HEK293 (cell line): ENCODE results near the gene MATN1.

Source experiments
- CTCF ChIA-PET: fragments of 350-600 bp; formaldehyde crosslinking; extraction: SDS; loops from one replicate; lab custom pipeline; 2021; ENCODE audit warnings: antibody characterized with exemption; lab: Yijun Ruan, JAX
- POLR2A ChIA-PET: fragments of 300-600 bp; formaldehyde crosslinking; extraction: SDS; loops from one replicate; lab custom pipeline; 2020; ENCODE audit warnings: antibody characterized with exemption, inconsistent platforms; lab: Yijun Ruan, JAX
- H3K27ac ChIP-seq: fragments of 200-500 bp; sonication (Bioruptor generic); 2 replicates; pipeline ENCODE4 v1.5.1; 2014; ENCODE audit warnings: low read depth, low read length, control low read depth, inconsistent platforms; ENCODE audit errors: extremely low read depth
- H3K36me3 ChIP-seq, 2 experiments: fragments of 200-500 bp in 1 of 2; sonication (Bioruptor generic) in 1 of 2; 1 replicate in 1 of 2; 2 replicates in 1 of 2; pipeline ENCODE4 v1.5.1; 2014 to 2017; ENCODE audit warnings: inconsistent platforms in 2 of 2, low read length in 2 of 2; ENCODE audit not compliant: control insufficient read depth in 2 of 2, insufficient read depth in 1 of 2
- H3K4me1 ChIP-seq: fragments of 200-500 bp; sonication (Bioruptor generic); 2 replicates; pipeline ENCODE4 v1.5.1; 2014; ENCODE audit warnings: mild to moderate bottlenecking, low read length, inconsistent platforms; ENCODE audit not compliant: control insufficient read depth, insufficient read depth
- H3K4me3 ChIP-seq: 2 replicates; pipeline ENCODE4 v1.5.1; 2011; ENCODE audit warnings: low read depth, mild to moderate bottlenecking, control low read depth, low read length, moderate library complexity
- H3K9me3 ChIP-seq: fragments of 200-500 bp; sonication (Bioruptor generic); 2 replicates; pipeline ENCODE4 v1.5.1; 2014; ENCODE audit warnings: low read depth, low read length, inconsistent platforms; ENCODE audit not compliant: control insufficient read depth, insufficient read depth
- GFI1B ChIP-seq: fragments of 450-650 bp; formaldehyde crosslinking; IDR thresholded peaks from 2 replicates; pipeline ENCODE4 v1.5.1; 2016; ENCODE audit warnings: missing biosample characterization, missing genetic modification characterization
- GLIS2 ChIP-seq: fragments of 450-650 bp; formaldehyde crosslinking; IDR thresholded peaks from 2 replicates; pipeline ENCODE4 v1.5.1; 2016; ENCODE audit warnings: missing biosample characterization, missing genetic modification characterization
- KLF10 ChIP-seq: fragments of 450-650 bp; IDR thresholded peaks from 2 replicates; pipeline ENCODE4 v1.5.1; 2018; ENCODE audit warnings: missing biosample characterization, mild to moderate bottlenecking, missing genetic modification characterization
- KLF16 ChIP-seq: fragments of 450-650 bp; formaldehyde crosslinking; IDR thresholded peaks from 2 replicates; pipeline ENCODE4 v1.5.1; 2017; ENCODE audit warnings: missing biosample characterization, missing genetic modification characterization
- KLF7 ChIP-seq: fragments of 450-650 bp; formaldehyde crosslinking; IDR thresholded peaks from 2 replicates; pipeline ENCODE4 v1.5.1; 2016; ENCODE audit warnings: missing biosample characterization, missing genetic modification characterization, borderline replicate concordance
- PRDM10 ChIP-seq: fragments of 450-650 bp; formaldehyde crosslinking; IDR thresholded peaks from 2 replicates; pipeline ENCODE4 v1.5.1; 2016; ENCODE audit warnings: missing biosample characterization, missing genetic modification characterization
- SP3 ChIP-seq: fragments of 450-650 bp; formaldehyde crosslinking; IDR thresholded peaks from 2 replicates; pipeline ENCODE4 v1.5.1; 2016; ENCODE audit warnings: missing biosample characterization, missing genetic modification characterization
- SP7 ChIP-seq: fragments of 450-650 bp; formaldehyde crosslinking; IDR thresholded peaks from 2 replicates; pipeline ENCODE4 v1.5.1; 2016; ENCODE audit warnings: missing biosample characterization, missing genetic modification characterization
- ZBTB1 ChIP-seq: fragments of 450-650 bp; formaldehyde crosslinking; IDR thresholded peaks from 2 replicates; pipeline ENCODE4 v1.5.1; 2016; ENCODE audit warnings: missing biosample characterization, missing genetic modification characterization
- ZFHX2 ChIP-seq: fragments of 450-650 bp; formaldehyde crosslinking; conservative IDR thresholded peaks from 2 replicates; pipeline ENCODE4 v1.5.1; 2016; ENCODE audit warnings: missing biosample characterization, missing genetic modification characterization
- ZIC2 ChIP-seq: fragments of 450-650 bp; formaldehyde crosslinking; IDR thresholded peaks from 2 replicates; pipeline ENCODE4 v1.5.1; 2016; ENCODE audit warnings: missing biosample characterization, missing genetic modification characterization
- ZNF155 ChIP-seq: fragments of 450-650 bp; formaldehyde crosslinking; IDR thresholded peaks from 2 replicates; pipeline ENCODE4 v1.5.1; 2016; ENCODE audit warnings: missing biosample characterization, missing genetic modification characterization
- ZNF175 ChIP-seq: fragments of 450-650 bp; formaldehyde crosslinking; IDR thresholded peaks from 2 replicates; pipeline ENCODE4 v1.5.1; 2016; ENCODE audit warnings: missing biosample characterization, missing genetic modification characterization
- ZNF248 ChIP-seq: fragments of 450-650 bp; formaldehyde crosslinking; IDR thresholded peaks from 2 replicates; pipeline ENCODE4 v1.5.1; 2017; ENCODE audit warnings: missing biosample characterization, missing genetic modification characterization
- ZNF391 ChIP-seq: fragments of 450-650 bp; formaldehyde crosslinking; IDR thresholded peaks from 2 replicates; pipeline ENCODE4 v1.5.1; 2016; ENCODE audit warnings: low read depth, missing biosample characterization, missing genetic modification characterization, borderline replicate concordance
- ZNF426 ChIP-seq: fragments of 450-650 bp; formaldehyde crosslinking; IDR thresholded peaks from 2 replicates; pipeline ENCODE4 v1.5.1; 2017; ENCODE audit warnings: missing biosample characterization, missing genetic modification characterization, mild to moderate bottlenecking, inconsistent platforms, moderate library complexity
- ZNF549 ChIP-seq: fragments of 450-650 bp; IDR thresholded peaks from 2 replicates; pipeline ENCODE4 v1.5.1; 2018; ENCODE audit warnings: missing biosample characterization, missing genetic modification characterization, mild to moderate bottlenecking, inconsistent platforms, moderate library complexity
- ZNF560 ChIP-seq: fragments of 450-650 bp; formaldehyde crosslinking; IDR thresholded peaks from 2 replicates; pipeline ENCODE4 v1.5.1; 2017; ENCODE audit warnings: missing biosample characterization, missing genetic modification characterization, borderline replicate concordance
- ZNF580 ChIP-seq: fragments of 450-650 bp; formaldehyde crosslinking; IDR thresholded peaks from 2 replicates; pipeline ENCODE4 v1.5.1; 2016; ENCODE audit warnings: missing biosample characterization, missing genetic modification characterization
- ZNF629 ChIP-seq: fragments of 450-650 bp; formaldehyde crosslinking; IDR thresholded peaks from 2 replicates; pipeline ENCODE4 v1.5.1; 2017; ENCODE audit warnings: missing biosample characterization, missing genetic modification characterization
- ZNF701 ChIP-seq: fragments of 450-650 bp; formaldehyde crosslinking; IDR thresholded peaks from 2 replicates; pipeline ENCODE4 v1.5.1; 2016; ENCODE audit warnings: missing biosample characterization, missing genetic modification characterization
- ZNF707 ChIP-seq: fragments of 450-650 bp; formaldehyde crosslinking; IDR thresholded peaks from 2 replicates; pipeline ENCODE4 v1.5.1; 2016; ENCODE audit warnings: missing biosample characterization, missing genetic modification characterization
- ZNF768 ChIP-seq: fragments of 450-650 bp; formaldehyde crosslinking; IDR thresholded peaks from 2 replicates; pipeline ENCODE4 v1.5.1; 2018; ENCODE audit warnings: missing biosample characterization, mild to moderate bottlenecking, missing genetic modification characterization
- TF ChIP-seq, protein P1 (sequence below): fragments of 450-650 bp; formaldehyde crosslinking; IDR thresholded peaks from 2 replicates; pipeline ENCODE4 v1.5.0; 2017; ENCODE audit warnings: missing biosample characterization, missing genetic modification characterization, borderline replicate concordance
- TF ChIP-seq, protein P2 (sequence below): fragments of 450-650 bp; formaldehyde crosslinking; IDR thresholded peaks from 2 replicates; pipeline ENCODE4 v1.5.1; 2017; ENCODE audit warnings: missing biosample characterization, missing genetic modification characterization

MATN1 gene

DNA sequence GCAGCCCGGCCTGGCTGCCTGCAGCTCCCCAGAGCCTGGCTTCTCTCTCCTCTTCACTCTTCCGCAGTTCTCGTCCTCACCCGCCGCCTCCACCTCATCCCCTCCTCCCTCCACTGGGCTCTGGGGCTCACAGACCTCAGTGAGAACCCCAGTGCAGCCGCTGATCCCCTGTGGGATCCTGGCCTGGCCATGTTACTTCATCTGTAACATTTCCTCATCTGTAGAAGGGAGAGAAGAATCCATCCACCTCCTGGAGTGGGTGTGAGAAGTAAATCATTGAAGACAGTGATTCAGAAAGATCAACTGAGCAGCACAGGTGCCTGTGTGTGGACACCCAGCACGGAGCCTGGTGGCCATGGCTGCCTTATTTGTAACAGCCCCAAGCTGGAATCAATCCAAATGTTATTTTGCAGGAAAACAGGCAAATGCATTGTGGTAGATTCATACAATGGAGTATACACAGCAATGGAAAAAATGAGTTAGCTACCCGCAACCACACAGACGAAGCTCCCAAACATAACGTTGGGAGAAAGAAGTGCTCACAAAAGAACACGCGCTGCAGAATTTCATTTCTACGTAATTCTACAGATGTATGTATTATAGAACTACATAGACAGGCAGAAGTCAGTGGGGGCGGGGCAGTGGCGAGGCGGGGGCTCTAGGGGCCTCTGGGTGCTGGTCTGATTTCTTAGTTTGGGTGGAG is 25.5 kb upstream of the MATN1 start:
- Histone ChIP-seq H3K9me3 (no peaks in the 10 kb centered on the region), H3K4me3 (no peak overlapping the region), H3K36me3 (no peaks in the 10 kb centered on the region), H3K27ac (peak overlapping the region; percentile 72), H3K4me1 (no peaks in the 10 kb centered on the region)
- TF ChIP-seq ZNF580 = no peak
- TF ChIP-seq ZNF707 = no peak
- TF ChIP-seq KLF10 (tag by site-specific recombination) = no peak
- no peak for TF ChIP-seq KLF16
- no peak for TF ChIP-seq ZBTB1 (tag by site-specific recombination)
- TF ChIP-seq ZNF175 (tag by site-specific recombination) = no peak
- no peak for TF ChIP-seq ZNF560 (tag by site-specific recombination)
- TF ChIP-seq SP3 (tag by site-specific recombination) = no peak
- TF ChIP-seq PRDM10 (tag by site-specific recombination) = 0 out of 2 replicates have a peak, but pooled peaks have one; percentile 25
- TF ChIP-seq ZNF701 (tag by site-specific recombination) = no peak
- TF ChIP-seq ZIC2 (tag by site-specific recombination) = peak; percentile 18; the same call in 1 of the 2 replicates
- no peak for TF ChIP-seq ZNF391 (tag by site-specific recombination)
- no peak for TF ChIP-seq ZNF248 (tag by site-specific recombination)
- no peak for TF ChIP-seq ZNF549 (tag by site-specific recombination)
- peak; percentile 28; the same call in 1 of the 2 replicates for TF ChIP-seq ZFHX2 (tag by site-specific recombination)
- TF ChIP-seq, protein P1, sequence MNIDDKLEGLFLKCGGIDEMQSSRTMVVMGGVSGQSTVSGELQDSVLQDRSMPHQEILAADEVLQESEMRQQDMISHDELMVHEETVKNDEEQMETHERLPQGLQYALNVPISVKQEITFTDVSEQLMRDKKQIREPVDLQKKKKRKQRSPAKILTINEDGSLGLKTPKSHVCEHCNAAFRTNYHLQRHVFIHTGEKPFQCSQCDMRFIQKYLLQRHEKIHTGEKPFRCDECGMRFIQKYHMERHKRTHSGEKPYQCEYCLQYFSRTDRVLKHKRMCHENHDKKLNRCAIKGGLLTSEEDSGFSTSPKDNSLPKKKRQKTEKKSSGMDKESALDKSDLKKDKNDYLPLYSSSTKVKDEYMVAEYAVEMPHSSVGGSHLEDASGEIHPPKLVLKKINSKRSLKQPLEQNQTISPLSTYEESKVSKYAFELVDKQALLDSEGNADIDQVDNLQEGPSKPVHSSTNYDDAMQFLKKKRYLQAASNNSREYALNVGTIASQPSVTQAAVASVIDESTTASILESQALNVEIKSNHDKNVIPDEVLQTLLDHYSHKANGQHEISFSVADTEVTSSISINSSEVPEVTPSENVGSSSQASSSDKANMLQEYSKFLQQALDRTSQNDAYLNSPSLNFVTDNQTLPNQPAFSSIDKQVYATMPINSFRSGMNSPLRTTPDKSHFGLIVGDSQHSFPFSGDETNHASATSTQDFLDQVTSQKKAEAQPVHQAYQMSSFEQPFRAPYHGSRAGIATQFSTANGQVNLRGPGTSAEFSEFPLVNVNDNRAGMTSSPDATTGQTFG (tag by site-specific recombination) = no peak
- POLR2A ChIA-PET = no interaction called here
- CTCF ChIA-PET = interaction anchor here (0.7 kb wide), 2 partner anchors 12 to 63 kb away, joined by 3 read pairs; no protein-coding TSS in a partner anchor

- H3K9me3 ChIP-seq = no peaks in the 10 kb centered on the region
- POLR2A ChIA-PET = no interaction called here
- peak overlapping the region; percentile 72 for H3K27ac ChIP-seq
- H3K4me1 ChIP-seq = no peaks in the 10 kb centered on the region
- no peak overlapping the region for H3K4me3 ChIP-seq
- CTCF ChIA-PET = no interaction called here
- H3K36me3 ChIP-seq = no peaks in the 10 kb centered on the region
- TF ChIP-seq ZNF155 (tag by site-specific recombination) = no peak
- peak; percentile 46; the same call in 1 of the 2 replicates for TF ChIP-seq SP3 (tag by site-specific recombination)
- TF ChIP-seq, protein P2, sequence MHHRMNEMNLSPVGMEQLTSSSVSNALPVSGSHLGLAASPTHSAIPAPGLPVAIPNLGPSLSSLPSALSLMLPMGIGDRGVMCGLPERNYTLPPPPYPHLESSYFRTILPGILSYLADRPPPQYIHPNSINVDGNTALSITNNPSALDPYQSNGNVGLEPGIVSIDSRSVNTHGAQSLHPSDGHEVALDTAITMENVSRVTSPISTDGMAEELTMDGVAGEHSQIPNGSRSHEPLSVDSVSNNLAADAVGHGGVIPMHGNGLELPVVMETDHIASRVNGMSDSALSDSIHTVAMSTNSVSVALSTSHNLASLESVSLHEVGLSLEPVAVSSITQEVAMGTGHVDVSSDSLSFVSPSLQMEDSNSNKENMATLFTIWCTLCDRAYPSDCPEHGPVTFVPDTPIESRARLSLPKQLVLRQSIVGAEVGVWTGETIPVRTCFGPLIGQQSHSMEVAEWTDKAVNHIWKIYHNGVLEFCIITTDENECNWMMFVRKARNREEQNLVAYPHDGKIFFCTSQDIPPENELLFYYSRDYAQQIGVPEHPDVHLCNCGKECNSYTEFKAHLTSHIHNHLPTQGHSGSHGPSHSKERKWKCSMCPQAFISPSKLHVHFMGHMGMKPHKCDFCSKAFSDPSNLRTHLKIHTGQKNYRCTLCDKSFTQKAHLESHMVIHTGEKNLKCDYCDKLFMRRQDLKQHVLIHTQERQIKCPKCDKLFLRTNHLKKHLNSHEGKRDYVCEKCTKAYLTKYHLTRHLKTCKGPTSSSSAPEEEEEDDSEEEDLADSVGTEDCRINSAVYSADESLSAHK (tag by site-specific recombination) = 0 out of 2 replicates have a peak, but pooled peaks have one; percentile 15
- TF ChIP-seq ZNF768 (tag by site-specific recombination) = no peak
- no peak for TF ChIP-seq ZNF426
- no peak for TF ChIP-seq KLF7 (tag by site-specific recombination)
- no peak for TF ChIP-seq ZNF629 (tag by site-specific recombination)
- peak; percentile 47 for TF ChIP-seq GLIS2 (tag by site-specific recombination)
- TF ChIP-seq GFI1B (tag by site-specific recombination) = no peak
- TF ChIP-seq SP7 (tag by site-specific recombination) = peak; percentile 33
Observed at GRCh38 chr1:30748098-30748698, 24.8 kb upstream of the MATN1 start.
